Epithelial cell of proximal tubule (primary cell): Measurements from ENCODE around the gene CSDE1. TPM values are rescaled to one million over a fixed set of nuclear protein-coding genes. Genes with fewer than 3 reads are reported as not detected.

Experiments
- DNase-seq: peaks from one replicate; pipeline ENCODE4 v3.0.0-alpha.2; 2011; ENCODE audit warnings: low read depth
- H3K4me3 ChIP-seq: 2 replicates; pipeline ENCODE4 v1.5.1; 2011; ENCODE audit warnings: low read depth, mild to moderate bottlenecking, low read length
- CTCF ChIP-seq: conservative IDR thresholded peaks from 2 replicates; pipeline ENCODE4 v1.5.1; 2012; ENCODE audit warnings: low read depth, mild to moderate bottlenecking, low read length
- total RNA-seq: library from RNA; depleted of rRNA; stranded (reverse); fragments of >200 nt; gene quantifications from 2 replicates; pipeline ENCODE4 v1.2.3, GENCODE V29; 2015

Gene CSDE1
- total RNA-seq, 1 donor from 2014 or later = 294 TPM

- no peak for DNase-seq
- no peak for TF ChIP-seq CTCF
- no peak overlapping the region for H3K4me3 ChIP-seq
Measured at GRCh38 chr1:114745291-114745690, 12.5 kb downstream of the CSDE1 start.

GRCh38 chr1:114741963-114742746, 15.6 kb downstream of the CSDE1 start:
- no peak overlapping the region for H3K4me3 ChIP-seq
- no peak for TF ChIP-seq CTCF
- no peak for DNase-seq

- DNase-seq = no peak
Measured at GRCh38 chr1:114740331-114740730, 17.5 kb downstream of the CSDE1 start.

GRCh38 chr1:114737314-114737849, 20.4 kb downstream of the CSDE1 start:
- TF ChIP-seq CTCF = no peak
- no peak overlapping the region for H3K4me3 ChIP-seq
- no peak for DNase-seq

More at GRCh38 chr1:114740331-114740730, 17.5 kb downstream of the CSDE1 start:
- no peak for TF ChIP-seq CTCF
- no peak overlapping the region for H3K4me3 ChIP-seq

GRCh38 chr1:114735479-114735878, 22.3 kb downstream of the CSDE1 start:
- H3K4me3 ChIP-seq = no peak overlapping the region
- no peak for DNase-seq
- TF ChIP-seq CTCF = no peak

- no peak for DNase-seq
- no peak for TF ChIP-seq CTCF
- no peak overlapping the region for H3K4me3 ChIP-seq
Measured at GRCh38 chr1:114729782-114730181, 28.0 kb downstream of the CSDE1 start.

GRCh38 chr1:114728553-114728952, 29.2 kb downstream of the CSDE1 start:
- DNase-seq = no peak
- TF ChIP-seq CTCF = no peak

More at GRCh38 chr1:114728553-114728952, 29.2 kb downstream of the CSDE1 start:
- no peak overlapping the region for H3K4me3 ChIP-seq
